CD1c-positive myeloid dendritic cell (primary cell): ENCODE results near the gene NOP14.
"Not testable (repeated sequence)": the region's sequence is repeated elsewhere in the genome, so short reads cannot be mapped to it uniquely, and the experiment has no call there.

Experiments used
- DNase-seq: peaks from one replicate; pipeline ENCODE4 v3.0.0-alpha.2; 2016; ENCODE audit errors: extremely low spot score

NOP14 gene

GRCh38 chr4:2942532-2943363 lies 20.5 kb downstream of the NOP14 start:
- no peak for DNase-seq

GRCh38 chr4:2942037-2942531 lies 21.1 kb downstream of the NOP14 start:
- no peak for DNase-seq

GRCh38 chr4:2941138-2942036 lies 21.8 kb downstream of the NOP14 start:
- no peak for DNase-seq

- no peak for DNase-seq
These were observed 22.7 kb downstream of the NOP14 start for GRCh38 chr4:2940267-2941137.

- DNase-seq: no peak
These were observed 23.6 kb downstream of the NOP14 start for GRCh38 chr4:2939383-2940243.

GRCh38 chr4:2938906-2939305 lies 24.3 kb downstream of the NOP14 start:
- DNase-seq: no peak

GRCh38 chr4:2938411-2938810 lies 24.8 kb downstream of the NOP14 start:
- DNase-seq: not testable (repeated sequence)

- DNase-seq: no peak
These were observed 25.2 kb downstream of the NOP14 start for GRCh38 chr4:2937986-2938385.

GRCh38 chr4:2937146-2937857 lies 25.9 kb downstream of the NOP14 start:
- DNase-seq: no peak

GRCh38 chr4:2936773-2937145 lies 26.4 kb downstream of the NOP14 start:
- no peak for DNase-seq

- no peak for DNase-seq
These were observed 27.2 kb downstream of the NOP14 start for GRCh38 chr4:2935762-2936743.

GRCh38 chr4:2934813-2935761 lies 28.1 kb downstream of the NOP14 start:
- peak; percentile 98 for DNase-seq

- peak; percentile 74 for DNase-seq
These were observed 29.0 kb downstream of the NOP14 start for GRCh38 chr4:2934077-2934812.

GRCh38 chr4:2933566-2934076 lies 29.6 kb downstream of the NOP14 start:
- no peak for DNase-seq

GRCh38 chr4:2932951-2933565 lies 30.1 kb downstream of the NOP14 start:
- no peak for DNase-seq

- no peak for DNase-seq
These were observed 30.8 kb downstream of the NOP14 start for GRCh38 chr4:2932321-2932950.
